ENCODE results near the gene ENDOV. TPM values are rescaled to one million over a fixed set of nuclear protein-coding genes. Genes with fewer than 3 reads are reported as not detected.

Gene ENDOV
- total and polyA plus RNA-seq, 2 of the 13 experiments (the other 11 are each of a cell fraction or from before 2014, with no cell fraction given) = 15.1 to 17.1 TPM

- TF ChIP-seq RARG (CRISPR knock-in tag; IDR thresholded peaks at IDR 0.05; ENCODE audit: low read depth) (no peak), TFDP2 (CRISPR knock-in tag; IDR thresholded peaks at IDR 0.05) (peak; percentile 60), MLXIP (CRISPR knock-in tag; IDR thresholded peaks at IDR 0.05; ENCODE audit: borderline replicate concordance) (no peak), ATF2 (CRISPR knock-in tag; IDR thresholded peaks at IDR 0.05) (peak; percentile 84), ZNF569 (CRISPR knock-in tag; IDR thresholded peaks at IDR 0.05; ENCODE audit: borderline replicate concordance) (0 out of 2 replicates have a peak, but pooled peaks have one; percentile 55), RAD51 (IDR thresholded peaks at IDR 0.05; ENCODE audit: borderline replicate concordance) (no peak), ZKSCAN8 (CRISPR knock-in tag; IDR thresholded peaks at IDR 0.05; ENCODE audit: borderline replicate concordance) (peak; percentile 57; the same call in 1 of the 2 replicates), SALL2 (CRISPR knock-in tag; IDR thresholded peaks at IDR 0.05) (peak; percentile 94), GATAD2A (CRISPR knock-in tag; IDR thresholded peaks at IDR 0.05) (peak; percentile 24; the same call in 1 of the 2 replicates), ZNF350 (CRISPR knock-in tag; IDR thresholded peaks at IDR 0.05; ENCODE audit: borderline replicate concordance, low read depth) (peak; percentile 99), CCDC6 (CRISPR knock-in tag; IDR thresholded peaks at IDR 0.05) (no peak), SUZ12 (IDR thresholded peaks at IDR 0.05; ENCODE audit: low read depth, low read length) (no peak), RFX1 (IDR thresholded peaks at IDR 0.05) (peak; percentile 95), ZMYM3 (CRISPR knock-in tag; IDR thresholded peaks at IDR 0.05) (no peak), ZNF430 (CRISPR knock-in tag; IDR thresholded peaks at IDR 0.05) (peak; percentile 71), SIX4 (CRISPR knock-in tag; IDR thresholded peaks at IDR 0.05) (no peak; the same call in 1 of the 2 replicates), ZBTB20 (CRISPR knock-in tag; IDR thresholded peaks at IDR 0.05; ENCODE audit: borderline replicate concordance, low read depth) (peak; percentile 68; the same call in 1 of the 2 replicates), PRDM4 (CRISPR knock-in tag; IDR thresholded peaks at IDR 0.05; ENCODE audit: borderline replicate concordance) (no peak), ZNF607 (CRISPR knock-in tag; IDR thresholded peaks at IDR 0.05; ENCODE audit: borderline replicate concordance) (peak; percentile 83), HOMEZ (CRISPR knock-in tag; IDR thresholded peaks at IDR 0.05; ENCODE audit: low read depth) (0 out of 2 replicates have a peak, but pooled peaks have one; percentile 6)
Measured at GRCh38 chr17:80414803-80415625, at the start of gene ENDOV (continued).
